SK-N-SH (cell line): ENCODE results near the gene INO80. TPM values are rescaled to one million over a fixed set of nuclear protein-coding genes. Genes with fewer than 3 reads are reported as not detected.
A peak's percentile ranks its signal among the peaks of the same experiment; 100 is the strongest.

Experiments
- CTCF ChIA-PET: fragments of 300-600, 350-600 bp; formaldehyde crosslinking; extraction: SDS; loops from one replicate; lab custom pipeline; 2021; lab: Yijun Ruan, JAX
- POLR2A ChIA-PET: fragments of 350-600 bp; sonication (Branson Sonifier 250); formaldehyde crosslinking; extraction: SDS; loops from one replicate; lab custom pipeline; 2020; ENCODE audit warnings: antibody characterized with exemption, inconsistent platforms; lab: Yijun Ruan, JAX
- DNase-seq: peaks from one replicate; pipeline ENCODE4 v3.0.0; 2012
- H2AFZ ChIP-seq: fragments of 200-600 bp; sonication (generic); 2 replicates; pipeline ENCODE4 v1.8.1; 2016; ENCODE audit warnings: antibody characterized with exemption, mild to moderate bottlenecking, low read depth
- H3F3A ChIP-seq: fragments of 200-600 bp; sonication (generic); replicated peaks from 2 replicates; pipeline ENCODE3; 2016; ENCODE audit warnings: antibody characterized with exemption, mild to moderate bottlenecking; ENCODE audit not compliant: insufficient read depth
- H3K27ac ChIP-seq, 2 experiments: fragments of 200-500 bp in 1 of 2; fragments of 200-600 bp in 1 of 2; sonication (Bioruptor generic) in 1 of 2; sonication (generic), shearing (Covaris generic) in 1 of 2; 2 replicates each; pipeline versions ENCODE4 v1.5.1 to v1.6.1; 2014 to 2016; ENCODE audit warnings: low read depth in 2 of 2, inconsistent platforms in 1 of 2, low read length in 1 of 2, mild to moderate bottlenecking in 1 of 2, mixed read lengths in 1 of 2
- H3K27me3 ChIP-seq: fragments of 200-600 bp; sonication (generic), shearing (Covaris generic); 2 replicates; pipeline ENCODE4 v1.6.1; 2016; ENCODE audit warnings: mixed run types; ENCODE audit not compliant: insufficient read depth
- H3K36me3 ChIP-seq, 2 experiments: fragments of 200-500 bp in 1 of 2; fragments of 200-600 bp in 1 of 2; sonication (Bioruptor generic) in 1 of 2; sonication (generic) in 1 of 2; replicated peaks in 1 of 2; 2 replicates each; pipeline versions ENCODE3 to v1.5.1; 2014 to 2016; ENCODE audit warnings: low read length in 1 of 2, mild to moderate bottlenecking in 1 of 2; ENCODE audit not compliant: insufficient read depth in 2 of 2, control insufficient read depth in 1 of 2
- H3K4me1 ChIP-seq, 2 experiments: fragments of 200-500 bp in 1 of 2; fragments of 200-600 bp in 1 of 2; sonication (Bioruptor generic) in 1 of 2; sonication (generic), shearing (Covaris generic) in 1 of 2; 2 replicates each; pipeline versions ENCODE4 v1.5.1 to v1.6.1; 2014 to 2016; ENCODE audit warnings: low read depth in 1 of 2, low read length in 1 of 2, mixed run types in 1 of 2; ENCODE audit not compliant: insufficient read depth in 2 of 2, control insufficient read depth in 1 of 2
- H3K4me2 ChIP-seq: fragments of 200-600 bp; sonication (generic), shearing (Covaris generic); 2 replicates; pipeline ENCODE4 v1.6.1; 2017; ENCODE audit warnings: mixed run types
- H3K4me3 ChIP-seq, 2 experiments: fragments of 200-500 bp in 1 of 2; fragments of 200-600 bp in 1 of 2; sonication (Bioruptor generic) in 1 of 2; sonication (generic), shearing (Covaris generic) in 1 of 2; 2 replicates each; pipeline versions ENCODE4 v1.5.1 to v1.8.1; 2014 to 2016; ENCODE audit warnings: low read depth in 2 of 2, inconsistent platforms in 1 of 2, low read length in 1 of 2, mild to moderate bottlenecking in 1 of 2, mixed read lengths in 1 of 2, moderate library complexity in 1 of 2
- H3K79me2 ChIP-seq: fragments of 200-600 bp; sonication (generic); 2 replicates; pipeline ENCODE4 v1.8.1; 2017; ENCODE audit warnings: mild to moderate bottlenecking; ENCODE audit not compliant: insufficient read depth
- H3K9ac ChIP-seq: fragments of 200-600 bp; sonication (generic); 2 replicates; pipeline ENCODE4 v1.6.1; 2017; ENCODE audit warnings: mixed run types
- H3K9me2 ChIP-seq: fragments of 200-600 bp; sonication (generic); 2 replicates; pipeline ENCODE4 v1.6.1; 2017; ENCODE audit warnings: mixed run types
- H3K9me3 ChIP-seq: fragments of 200-600 bp; sonication (generic); 2 replicates; pipeline ENCODE4 v1.6.1; 2017; ENCODE audit warnings: mixed run types, mild to moderate bottlenecking, moderate library complexity
- H4K20me1 ChIP-seq: fragments of 200-600 bp; sonication (generic); 2 replicates; pipeline ENCODE4 v1.6.1; 2017; ENCODE audit warnings: mild to moderate bottlenecking, mixed run types; ENCODE audit not compliant: insufficient read depth
- CHD2 ChIP-seq: fragments of 150-350 bp; IDR thresholded peaks from 2 replicates; pipeline ENCODE4 v1.6.1; 2018; ENCODE audit warnings: low read length; ENCODE audit not compliant: partially characterized antibody
- CTCF ChIP-seq: fragments of 200-600 bp; sonication (generic); IDR thresholded peaks from 2 replicates; pipeline ENCODE4 v1.6.1; 2017; ENCODE audit warnings: antibody characterized with exemption, mild to moderate bottlenecking, moderate library complexity
- ELF1 ChIP-seq: IDR thresholded peaks from 2 replicates; pipeline ENCODE4 v1.4.0; 2012
- FOXM1 ChIP-seq: IDR thresholded peaks from 2 replicates; pipeline ENCODE4 v1.4.0; 2012; ENCODE audit warnings: low read depth, mild to moderate bottlenecking
- GABPA ChIP-seq: IDR thresholded peaks from 2 replicates; pipeline ENCODE4 v1.4.0; 2012; ENCODE audit warnings: low read depth, mild to moderate bottlenecking
- MEF2A ChIP-seq: IDR thresholded peaks from 2 replicates; pipeline ENCODE4 v1.4.0; 2012; ENCODE audit warnings: low read depth, borderline replicate concordance
- MXI1 ChIP-seq: IDR thresholded peaks from 2 replicates; pipeline ENCODE4 v1.6.1; 2012; ENCODE audit warnings: mild to moderate bottlenecking, low read depth, low read length, improper control_type of control experiment
- RAD21 ChIP-seq: IDR thresholded peaks from 2 replicates; pipeline ENCODE4 v1.6.1; 2012; ENCODE audit warnings: mild to moderate bottlenecking, low read length
- SIN3A ChIP-seq: IDR thresholded peaks from 2 replicates; pipeline ENCODE4 v1.6.1; 2012; ENCODE audit warnings: low read depth, mild to moderate bottlenecking, low read length, moderate library complexity, borderline replicate concordance
- SMC3 ChIP-seq: IDR thresholded peaks from 2 replicates; pipeline ENCODE4 v1.6.1; 2012; ENCODE audit warnings: low read depth, low read length, improper control_type of control experiment
- TAF1 ChIP-seq: IDR thresholded peaks from 2 replicates; pipeline ENCODE4 v1.6.1; 2012; ENCODE audit warnings: low read depth, mild to moderate bottlenecking, low read length, moderate library complexity, borderline replicate concordance
- TEAD4 ChIP-seq: IDR thresholded peaks from 2 replicates; pipeline ENCODE4 v1.4.0; 2012; ENCODE audit warnings: mild to moderate bottlenecking, borderline replicate concordance; ENCODE audit not compliant: insufficient read depth
- YY1 ChIP-seq: IDR thresholded peaks from 2 replicates; pipeline ENCODE4 v1.4.0; 2012; ENCODE audit warnings: low read depth, mild to moderate bottlenecking
- WGBS: methylation state at CpG from one replicate; pipeline ENCODE4 v1.1.6; 2017; ENCODE audit warnings: low lambda C conversion rate; 5-methylcytosine and 5-hydroxymethylcytosine counted together
- polyA plus RNA-seq, 3 experiments: library from polyadenylated mRNA; depleted of rRNA; stranded (reverse); fragments of >200 nt; gene quantifications; 2 replicates each; pipeline ENCODE4 v1.2.3, GENCODE V29; 2012
- TF ChIP-seq, protein P1 (sequence below): IDR thresholded peaks from 2 replicates; pipeline ENCODE4; 2012
- TF ChIP-seq, protein P2 (sequence below): IDR thresholded peaks from 2 replicates; pipeline ENCODE4 v1.4.0; 2012; ENCODE audit warnings: low read depth
- TF ChIP-seq, protein P3 (sequence below): IDR thresholded peaks from 2 replicates; pipeline ENCODE4 v1.4.0; 2012; ENCODE audit warnings: low read depth, borderline replicate concordance

Gene INO80
- polyA plus RNA-seq, 1 of the 3 experiments (the other 2 are of a cell fraction), result 4.6 TPM

GRCh38 chr15:41115652-41116115 is 396 bp downstream of the INO80 start:
- POLR2A ChIA-PET, result interaction anchor here (0.6 to 1.5 kb wide), 7 partner anchors 10 to 1465 kb away, joined by 3 to 9 read pairs (median 4); partner anchors contain the start of genes CHAC1, CHP1, EXD1 and RAD51
- CTCF ChIA-PET, result interaction anchor here (1.2 to 1.7 kb wide), 3 partner anchors 45 to 211 kb away, joined by 3 to 6 read pairs (median 4); no protein-coding TSS in a partner anchor
- 0% methylated on average over 4 of the region's 46 CpGs for WGBS

DNA sequence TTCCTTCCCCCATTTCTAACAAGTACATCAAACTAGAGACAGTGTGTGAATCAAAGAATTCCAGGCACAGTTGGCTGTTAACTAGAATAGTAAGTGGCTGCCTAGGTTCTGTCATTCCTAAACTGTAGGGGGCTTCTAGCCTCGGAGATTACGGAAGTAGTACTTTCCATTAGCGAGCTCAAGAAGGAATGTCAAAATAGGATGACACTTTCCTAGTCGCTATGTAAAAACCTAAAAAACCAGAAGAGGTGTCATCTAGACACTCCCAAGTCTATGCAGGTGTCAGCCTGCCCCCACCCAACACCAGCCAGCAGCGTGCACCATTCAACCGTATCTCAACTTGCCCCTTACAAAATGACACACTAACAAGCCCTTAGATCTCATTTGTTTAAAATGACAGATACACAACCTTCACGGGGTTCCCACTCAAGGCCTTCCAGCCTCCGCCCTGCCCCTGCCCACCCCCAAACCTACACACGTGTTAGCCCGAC is 874 bp downstream of the INO80 start:
- H3K79me2 ChIP-seq, result peaks cover 56% of the 10 kb centered on the region
- no peaks in the 10 kb centered on the region for H3K9me2 ChIP-seq
- TF ChIP-seq, protein P1, sequence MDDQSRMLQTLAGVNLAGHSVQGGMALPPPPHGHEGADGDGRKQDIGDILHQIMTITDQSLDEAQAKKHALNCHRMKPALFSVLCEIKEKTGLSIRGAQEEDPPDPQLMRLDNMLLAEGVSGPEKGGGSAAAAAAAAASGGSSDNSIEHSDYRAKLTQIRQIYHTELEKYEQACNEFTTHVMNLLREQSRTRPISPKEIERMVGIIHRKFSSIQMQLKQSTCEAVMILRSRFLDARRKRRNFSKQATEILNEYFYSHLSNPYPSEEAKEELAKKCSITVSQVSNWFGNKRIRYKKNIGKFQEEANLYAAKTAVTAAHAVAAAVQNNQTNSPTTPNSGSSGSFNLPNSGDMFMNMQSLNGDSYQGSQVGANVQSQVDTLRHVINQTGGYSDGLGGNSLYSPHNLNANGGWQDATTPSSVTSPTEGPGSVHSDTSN, result no peak
- TF ChIP-seq, protein P2, sequence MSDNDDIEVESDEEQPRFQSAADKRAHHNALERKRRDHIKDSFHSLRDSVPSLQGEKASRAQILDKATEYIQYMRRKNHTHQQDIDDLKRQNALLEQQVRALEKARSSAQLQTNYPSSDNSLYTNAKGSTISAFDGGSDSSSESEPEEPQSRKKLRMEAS, result no peak
- TF ChIP-seq, protein P3, sequence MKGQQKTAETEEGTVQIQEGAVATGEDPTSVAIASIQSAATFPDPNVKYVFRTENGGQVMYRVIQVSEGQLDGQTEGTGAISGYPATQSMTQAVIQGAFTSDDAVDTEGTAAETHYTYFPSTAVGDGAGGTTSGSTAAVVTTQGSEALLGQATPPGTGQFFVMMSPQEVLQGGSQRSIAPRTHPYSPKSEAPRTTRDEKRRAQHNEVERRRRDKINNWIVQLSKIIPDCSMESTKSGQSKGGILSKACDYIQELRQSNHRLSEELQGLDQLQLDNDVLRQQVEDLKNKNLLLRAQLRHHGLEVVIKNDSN, result no peak
- TF ChIP-seq TAF1 (no peak), TEAD4 (no peak), RAD21 (peak; percentile 32; the same call in 1 of the 2 replicates), GABPA (no peak), SMC3 (0 out of 2 replicates have a peak, but pooled peaks have one; percentile 16), YY1 (no peak), MEF2A (no peak), MXI1 (no peak), ELF1 (no peak), FOXM1 (no peak), CTCF (peak; percentile 39), CHD2 (no peak)
- H3K4me1 ChIP-seq, result peaks cover 3 to 7% of the 10 kb centered on the region in 2 experiments; a peak in 1 of 4 replicates
- POLR2A ChIA-PET, result interaction anchor here (1.2 to 1.5 kb wide), 4 partner anchors 116 to 421 kb away, joined by 3 to 9 read pairs (median 4); partner anchors contain the start of genes CHAC1, CHP1, EXD1 and RAD51
- H3K4me3 ChIP-seq, result peak overlapping the region; percentile 70 to 94
- H3K36me3 ChIP-seq, result peaks cover 0 to 12% of the 10 kb centered on the region in 2 experiments
- CTCF ChIA-PET, result interaction anchor here (0.7 to 1.7 kb wide), 5 partner anchors 12 to 211 kb away, joined by 3 to 6 read pairs (median 4); no protein-coding TSS in a partner anchor
- WGBS, result 0% methylated on average over 10 of the region's 10 CpGs
- no peaks in the 10 kb centered on the region for H3K9me3 ChIP-seq
- no peaks in the 10 kb centered on the region for H4K20me1 ChIP-seq
- H3F3A ChIP-seq, result peaks cover 11% of the 10 kb centered on the region
- peak overlapping the region; percentile 100 for H3K9ac ChIP-seq
- H2AFZ ChIP-seq, result peak overlapping the region; percentile 69; the same call in 1 of the 2 replicates
- H3K27me3 ChIP-seq, result no peaks in the 10 kb centered on the region
- peak; percentile 53 for DNase-seq
- peak overlapping the region; percentile 77 for H3K4me2 ChIP-seq
- peak overlapping the region; percentile 96 to 98; a peak in 3 of 4 replicates for H3K27ac ChIP-seq

More at GRCh38 chr15:41115652-41116115, 396 bp downstream of the INO80 start:
- Histone ChIP-seq H3K4me2 (peak overlapping the region; percentile 77), H3K4me1 (peaks cover 3 to 7% of the 10 kb centered on the region in 2 experiments; a peak in 1 of 4 replicates), H3K27me3 (no peaks in the 10 kb centered on the region), H3K9ac (peak overlapping the region; percentile 100), H2AFZ (peak overlapping the region; percentile 69; the same call in 1 of the 2 replicates), H4K20me1 (no peaks in the 10 kb centered on the region), H3K4me3 (peak overlapping the region; percentile 70 to 94), H3K9me3 (no peaks in the 10 kb centered on the region), H3K79me2 (peaks cover 51% of the 10 kb centered on the region), H3K9me2 (no peaks in the 10 kb centered on the region), H3F3A (peaks cover 11% of the 10 kb centered on the region), H3K36me3 (peaks cover 0 to 11% of the 10 kb centered on the region in 2 experiments), H3K27ac (peak overlapping the region; percentile 96 to 98)
- peak; percentile 99 for TF ChIP-seq MXI1
- TF ChIP-seq, protein P3, result 0 out of 2 replicates have a peak, but pooled peaks have one; percentile 22
- TF ChIP-seq SIN3A, result peak; percentile 90
- TF ChIP-seq, protein P2, result peak; percentile 95
- TF ChIP-seq ELF1, result no peak
- DNase-seq, result no peak
